ENCODE data around the gene C13orf46. TPM values are rescaled to one million over a fixed set of nuclear protein-coding genes. Genes with fewer than 3 reads are reported as not detected.
A peak's percentile ranks its signal among the peaks of the same experiment; 100 is the strongest.

Gene C13orf46
- total RNA-seq, 1 donor = under 0.01 TPM

GRCh38 chr13:114010401-114011101 is 36.7 kb upstream of the C13orf46 start:
- no peak for TF ChIP-seq CTCF (IDR thresholded peaks at IDR 0.05; ENCODE audit: insufficient read depth, low read depth, low read length)
- no peak overlapping the region for H3K4me3 ChIP-seq (ENCODE audit: low read depth, low read length)
- no peak for DNase-seq (ENCODE audit: low read depth)

- DNase-seq (ENCODE audit: low read depth) = no peak
- no peak for TF ChIP-seq CTCF (IDR thresholded peaks at IDR 0.05; ENCODE audit: insufficient read depth, low read depth, low read length)
- no peak overlapping the region for H3K4me3 ChIP-seq (ENCODE audit: low read depth, low read length)
These were observed 35.9 kb upstream of the C13orf46 start for GRCh38 chr13:114009590-114010400.

GRCh38 chr13:114008964-114009589 is 35.2 kb upstream of the C13orf46 start:
- TF ChIP-seq CTCF (IDR thresholded peaks at IDR 0.05; ENCODE audit: insufficient read depth, low read depth, low read length) = no peak

GRCh38 chr13:114007566-114007965 is 33.7 kb upstream of the C13orf46 start:
- no peak overlapping the region for H3K4me3 ChIP-seq (ENCODE audit: low read depth, low read length)
- TF ChIP-seq CTCF (IDR thresholded peaks at IDR 0.05; ENCODE audit: insufficient read depth, low read depth, low read length) = no peak
- no peak for DNase-seq (ENCODE audit: low read depth)

More at GRCh38 chr13:114008964-114009589, 35.2 kb upstream of the C13orf46 start:
- no peak for DNase-seq (ENCODE audit: low read depth)
- no peak overlapping the region for H3K4me3 ChIP-seq (ENCODE audit: low read depth, low read length)

- peak overlapping the region; percentile 7 for H3K4me3 ChIP-seq (ENCODE audit: low read depth, low read length)
- TF ChIP-seq CTCF (IDR thresholded peaks at IDR 0.05; ENCODE audit: insufficient read depth, low read depth, low read length) = no peak
- peak; percentile 13 for DNase-seq (ENCODE audit: low read depth)
These were observed 31.4 kb upstream of the C13orf46 start for GRCh38 chr13:114005206-114005724.

GRCh38 chr13:114004420-114005205 is 30.7 kb upstream of the C13orf46 start:
- no peak for TF ChIP-seq CTCF (IDR thresholded peaks at IDR 0.05; ENCODE audit: insufficient read depth, low read depth, low read length)
- DNase-seq (ENCODE audit: low read depth) = peak; percentile 97
- H3K4me3 ChIP-seq (ENCODE audit: low read depth, low read length) = peak overlapping the region; percentile 54
